H1 (cell line): ENCODE results near the gene NUMB. TPM values are rescaled to one million over a fixed set of nuclear protein-coding genes. Genes with fewer than 3 reads are reported as not detected.

Source experiments
- CTCF ChIA-PET: fragments of 300-600 bp; sonication (Branson Sonifier 250); formaldehyde crosslinking; loops from one replicate; lab custom pipeline; 2021; ENCODE audit not compliant: partially characterized antibody; lab: Charles Lee
- POLR2A ChIA-PET: fragments of 300-600 bp; sonication (Branson Sonifier 250); formaldehyde crosslinking; loops from one replicate; lab custom pipeline; 2021; ENCODE audit warnings: inconsistent platforms; ENCODE audit not compliant: partially characterized antibody; lab: Charles Lee
- DNase-seq, 2 experiments: peaks; one replicate each; pipeline versions ENCODE4 v3.0.0 to v3.0.0-alpha.2; 2010 to 2022; ENCODE audit warnings: low spot score in 2 of 2, low read depth in 1 of 2, mixed read lengths in 1 of 2
- FAIRE-seq: peaks from 2 replicates; lab custom pipeline; 2011; peaks lifted over from hg19 to GRCh38; lab: Jason Lieb, UNC
- H2AFZ ChIP-seq: 2 replicates; pipeline ENCODE4 v1.8.1; 2012; ENCODE audit warnings: low read length, inconsistent platforms
- H2AK5ac ChIP-seq: 2 replicates; pipeline ENCODE4 v1.6.1; 2013; ENCODE audit warnings: low read depth, low read length
- H2BK120ac ChIP-seq: replicated peaks from 2 replicates; pipeline ENCODE3; 2013; ENCODE audit warnings: low read depth, low read length, inconsistent platforms
- H2BK12ac ChIP-seq: 2 replicates; pipeline ENCODE4 v1.6.1; 2013; ENCODE audit warnings: low read depth, low read length
- H2BK15ac ChIP-seq: 2 replicates; pipeline ENCODE4 v1.6.1; 2013; ENCODE audit warnings: low read length
- H2BK20ac ChIP-seq: 2 replicates; pipeline ENCODE4 v1.6.1; 2013; ENCODE audit warnings: low read length
- H2BK5ac ChIP-seq: 2 replicates; pipeline ENCODE4 v1.6.1; 2013; ENCODE audit warnings: low read depth, low read length
- H3K14ac ChIP-seq: 2 replicates; pipeline ENCODE4 v1.6.1; 2013; ENCODE audit warnings: inconsistent platforms; ENCODE audit not compliant: insufficient read length
- H3K18ac ChIP-seq: 2 replicates; pipeline ENCODE4 v1.6.1; 2013; ENCODE audit warnings: low read length; ENCODE audit errors: extremely low read depth
- H3K23ac ChIP-seq: 2 replicates; pipeline ENCODE4 v1.6.1; 2013; ENCODE audit warnings: inconsistent platforms; ENCODE audit not compliant: insufficient read length
- H3K23me2 ChIP-seq: 2 replicates; pipeline ENCODE4 v1.6.1; 2013; ENCODE audit warnings: low read depth, low read length
- H3K27ac ChIP-seq: 2 replicates; pipeline ENCODE4 v1.6.1; 2011; ENCODE audit warnings: low read depth, low read length, inconsistent platforms
- H3K27me3 ChIP-seq, 4 experiments: replicated peaks in 1 of 4; 1 replicate in 1 of 4; 2 replicates in 3 of 4; pipeline versions ENCODE4 v1.6.1 to v1.8.1; 2011 to 2013; ENCODE audit warnings: low read length in 3 of 4, mild to moderate bottlenecking in 3 of 4, inconsistent platforms in 2 of 4, mixed read lengths in 2 of 4, moderate library complexity in 1 of 4; ENCODE audit not compliant: control insufficient read depth in 3 of 4, insufficient read depth in 3 of 4; ENCODE audit errors: extremely low read depth in 1 of 4
- H3K36me3 ChIP-seq, 4 experiments: 2 replicates each; pipeline versions ENCODE4 v1.6.1 to v1.8.1; 2011 to 2013; ENCODE audit warnings: mild to moderate bottlenecking in 4 of 4, low read length in 3 of 4, moderate library complexity in 2 of 4, control low read depth in 1 of 4, inconsistent platforms in 1 of 4; ENCODE audit not compliant: insufficient read depth in 4 of 4, control insufficient read depth in 2 of 4
- H3K4ac ChIP-seq: replicated peaks from 2 replicates; pipeline ENCODE3; 2013; ENCODE audit warnings: low read length, low read depth, mixed read lengths, inconsistent platforms; ENCODE audit not compliant: insufficient read length
- H3K4me1 ChIP-seq, 4 experiments: replicated peaks in 1 of 4; 1 replicate in 1 of 4; 2 replicates in 3 of 4; pipeline versions ENCODE4 v1.6.1 to v1.8.1; 2011 to 2013; ENCODE audit warnings: low read length in 3 of 4, inconsistent platforms in 2 of 4, mixed read lengths in 1 of 4; ENCODE audit not compliant: insufficient read depth in 4 of 4, control insufficient read depth in 3 of 4
- H3K4me2 ChIP-seq, 2 experiments: 2 replicates each; pipeline versions ENCODE4 v1.6.1 to v1.8.1; 2011 to 2013; ENCODE audit warnings: low read depth in 2 of 2, low read length in 2 of 2, control low read depth in 1 of 2, inconsistent platforms in 1 of 2, mild to moderate bottlenecking in 1 of 2; ENCODE audit not compliant: insufficient read depth in 1 of 2
- H3K4me3 ChIP-seq, 4 experiments: fragments of 200-600, 300-600 bp in 1 of 4; sonication (generic), shearing (Covaris generic), sonication (Bioruptor Twin) in 1 of 4; 2 replicates each; pipeline versions ENCODE4 v1.5.1 to v1.8.1; 2011 to 2016; ENCODE audit warnings: low read length in 4 of 4, low read depth in 3 of 4, control low read depth in 2 of 4, inconsistent platforms in 2 of 4, mild to moderate bottlenecking in 2 of 4, mixed read lengths in 1 of 4, moderate library complexity in 1 of 4; ENCODE audit not compliant: insufficient read depth in 2 of 4; ENCODE audit errors: extremely low read depth in 1 of 4
- H3K56ac ChIP-seq: replicated peaks from 2 replicates; pipeline ENCODE3; 2013; ENCODE audit warnings: low read depth, mild to moderate bottlenecking, mixed read lengths, low read length, inconsistent platforms; ENCODE audit not compliant: insufficient read length
- H3K79me1 ChIP-seq: 2 replicates; pipeline ENCODE4 v1.6.1; 2013; ENCODE audit warnings: low read depth, low read length, control low read depth
- H3K79me2 ChIP-seq, 2 experiments: 2 replicates each; pipeline versions ENCODE4 v1.6.1 to v1.8.1; 2012 to 2013; ENCODE audit warnings: low read length in 2 of 2, mild to moderate bottlenecking in 2 of 2, inconsistent platforms in 1 of 2; ENCODE audit not compliant: insufficient read depth in 2 of 2, control insufficient read depth in 1 of 2
- H3K9ac ChIP-seq, 4 experiments: replicated peaks in 1 of 4; 1 replicate in 1 of 4; 2 replicates in 3 of 4; pipeline versions ENCODE4 v1.6.1 to v1.8.1; 2011 to 2013; ENCODE audit warnings: low read depth in 3 of 4, low read length in 3 of 4, control low read depth in 2 of 4, mild to moderate bottlenecking in 2 of 4, moderate library complexity in 2 of 4, inconsistent platforms in 1 of 4; ENCODE audit errors: extremely low read depth in 1 of 4
- H3K9me3 ChIP-seq, 2 experiments: 2 replicates each; pipeline versions ENCODE4 v1.6.1 to v1.8.1; 2012 to 2013; ENCODE audit warnings: mild to moderate bottlenecking in 2 of 2, moderate library complexity in 2 of 2, control low read depth in 1 of 2, inconsistent platforms in 1 of 2, low read depth in 1 of 2, low read length in 1 of 2, mixed read lengths in 1 of 2; ENCODE audit not compliant: insufficient read depth in 2 of 2
- H4K20me1 ChIP-seq, 2 experiments: replicated peaks in 1 of 2; 2 replicates each; pipeline versions ENCODE3 to v1.8.1; 2011 to 2013; ENCODE audit warnings: inconsistent platforms in 2 of 2, low read length in 2 of 2, mild to moderate bottlenecking in 1 of 2; ENCODE audit not compliant: insufficient read depth in 2 of 2, control insufficient read depth in 1 of 2
- H4K5ac ChIP-seq: 2 replicates; pipeline ENCODE4 v1.6.1; 2013; ENCODE audit warnings: low read length, low read depth, mixed read lengths, inconsistent platforms; ENCODE audit not compliant: insufficient read length
- H4K8ac ChIP-seq: 2 replicates; pipeline ENCODE4 v1.8.0; 2013; ENCODE audit warnings: mild to moderate bottlenecking, moderate library complexity, low read length, inconsistent platforms; ENCODE audit not compliant: insufficient read depth; ENCODE audit errors: extremely low read depth
- H4K91ac ChIP-seq: replicated peaks from 2 replicates; pipeline ENCODE3; 2013; ENCODE audit warnings: low read length, mixed read lengths, inconsistent platforms; ENCODE audit not compliant: insufficient read length
- BRCA1 ChIP-seq: IDR thresholded peaks from 2 replicates; pipeline ENCODE4 v1.6.1; 2012; ENCODE audit warnings: low read depth, low read length, improper control_type of control experiment
- CHD2 ChIP-seq: IDR thresholded peaks from 2 replicates; pipeline ENCODE4 v1.6.1; 2012; ENCODE audit warnings: low read length, improper control_type of control experiment
- POLR2AphosphoS5 ChIP-seq: IDR thresholded peaks from 2 replicates; pipeline ENCODE4 v1.6.1; 2011; ENCODE audit warnings: low read depth, low read length
- SP1 ChIP-seq: IDR thresholded peaks from 2 replicates; pipeline ENCODE4 v1.6.1; 2011; ENCODE audit warnings: low read depth, low read length
- SUZ12 ChIP-seq: fragments of 200-600 bp; sonication (generic); IDR thresholded peaks from 2 replicates; pipeline ENCODE4 v1.6.1; 2012; ENCODE audit warnings: mild to moderate bottlenecking, inconsistent platforms, low read length, moderate library complexity, mixed read lengths
- WGBS, 2 experiments: shearing (Covaris generic) in 1 of 2; methylation state at CpG; one replicate each; pipeline versions ENCODE4 v1.1.6 to v1.1.7; 2013 to 2015; ENCODE audit warnings: low lambda C conversion rate in 2 of 2, mixed read lengths in 2 of 2, inconsistent platforms in 1 of 2, low coverage in 1 of 2, missing lambda C conversion rate in 1 of 2; ENCODE audit not compliant: insufficient replicate concordance in 2 of 2, insufficient coverage in 1 of 2, insufficient read length in 1 of 2; ENCODE audit errors: extremely low coverage in 1 of 2, missing lambda C conversion rate in 1 of 2; 5-methylcytosine and 5-hydroxymethylcytosine counted together
- polyA plus RNA-seq, 7 experiments: library from polyadenylated mRNA; depleted of rRNA in 3 of 7; stranded (reverse) in 5 of 7; unstranded in 2 of 7; fragments of >200 nt in 5 of 7; fragments of 200-250 nt in 2 of 7; gene quantifications; 1 replicate in 5 of 7; 2 replicates in 1 of 7; 4 replicates in 1 of 7; pipeline versions ENCODE4 v1.2.1 to v1.2.3, GENCODE V29; 2011 to 2013; ENCODE audit warnings: missing spikeins in 2 of 7, mixed read lengths in 2 of 7
- total RNA-seq: library from RNA; stranded (reverse); fragmentation: NEBNext Ultra II Directional; extraction: Animal tissue kit (Norgen Biotek cat#: 25700); gene quantifications from 2 replicates; pipeline ENCODE4 v1.2.1, GENCODE V29; 2021

Gene NUMB
- total and polyA plus RNA-seq, 2 of the 8 experiments (the other 6 are each of a cell fraction or from before 2014, with no cell fraction given): 54.3 to 78.1 TPM

- no peak overlapping the region for H4K91ac ChIP-seq
- 91 to 100% methylated on average over 1 to 3 of the region's 3 CpGs for WGBS, 2 experiments
- DNase-seq (no peak), FAIRE-seq (no peak)
- no peaks in the 10 kb centered on the region for H3K23me2 ChIP-seq
- H3K4me3 ChIP-seq: no peak overlapping the region
- H2BK20ac ChIP-seq: no peak overlapping the region
- H3K79me2 ChIP-seq: no peaks in the 10 kb centered on the region
- H3K4me1 ChIP-seq: no peaks in the 10 kb centered on the region
- no peaks in the 10 kb centered on the region for H4K20me1 ChIP-seq
- H3K18ac ChIP-seq: no peak overlapping the region
- no peak overlapping the region for H2BK5ac ChIP-seq
- no peak overlapping the region for H4K5ac ChIP-seq
- no peak overlapping the region for H3K27ac ChIP-seq
- H3K9ac ChIP-seq: no peak overlapping the region
- H3K14ac ChIP-seq: no peak overlapping the region
- no peak overlapping the region for H3K56ac ChIP-seq
- POLR2A ChIA-PET: no interaction called here
- no peaks in the 10 kb centered on the region for H3K36me3 ChIP-seq
- no peak overlapping the region for H2BK12ac ChIP-seq
- no peak overlapping the region for H3K23ac ChIP-seq
- no peak overlapping the region for H2BK15ac ChIP-seq
- H3K9me3 ChIP-seq: no peaks in the 10 kb centered on the region
- no peak overlapping the region for H2AFZ ChIP-seq
- H3K4me2 ChIP-seq: no peak overlapping the region
- no peak overlapping the region for H3K4ac ChIP-seq
- H2BK120ac ChIP-seq: no peak overlapping the region
- no peak overlapping the region for H4K8ac ChIP-seq
- no peak overlapping the region for H2AK5ac ChIP-seq
- TF ChIP-seq SUZ12 (no peak), BRCA1 (no peak), SP1 (no peak), POLR2AphosphoS5 (no peak), CHD2 (no peak)
- H3K27me3 ChIP-seq: no peaks in the 10 kb centered on the region
- no peaks in the 10 kb centered on the region for H3K79me1 ChIP-seq
- CTCF ChIA-PET: interaction anchor here (1.0 to 1.2 kb wide), 3 partner anchors 18 to 94 kb away, joined by 3 read pairs; no protein-coding TSS in a partner anchor
Observed at GRCh38 chr14:73386342-73386741, 72.0 kb downstream of the NUMB start.
